AG08395 (cell line): Measurements from ENCODE around the gene CDK2AP2.
"Not testable (repeated sequence)": the region's sequence is repeated elsewhere in the genome, so short reads cannot be mapped to it uniquely, and the experiment has no call there.

Experiments
- DNase-seq: peaks from one replicate; pipeline ENCODE4 v3.0.0; 2012; ENCODE audit warnings: mixed read lengths, low spot score

Gene CDK2AP2

GRCh38 chr11:67523556-67524479 is 15.9 kb upstream of the CDK2AP2 start:
- DNase-seq, result no peak

GRCh38 chr11:67522844-67523555 is 15.0 kb upstream of the CDK2AP2 start, which contains the start of gene CABP2:
TSS of gene CABP2 (minus strand) at chr11:67523446. CDS start at chr11:67523326, 120 bp downstream.
- DNase-seq, result no peak

DNA sequence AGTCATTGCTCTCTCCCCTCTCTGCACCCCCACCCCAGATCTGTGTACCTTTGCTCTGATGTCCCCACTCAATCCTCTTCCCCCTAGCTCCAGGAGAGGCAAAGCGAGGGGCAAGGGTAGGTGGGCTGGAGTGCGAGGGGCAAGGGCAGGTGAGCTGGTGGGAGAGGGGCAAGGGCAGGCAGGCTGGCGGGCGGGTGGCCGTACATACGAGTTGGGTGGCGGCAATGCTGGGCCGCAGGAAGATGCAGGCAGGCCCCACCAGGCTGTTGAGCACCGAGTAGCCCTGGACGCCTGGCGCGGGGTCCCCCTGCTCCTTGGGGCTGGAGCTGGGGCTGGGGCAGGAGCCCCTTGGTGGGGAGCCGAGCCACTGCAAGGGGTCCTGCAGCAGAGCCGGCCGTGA is 14.4 kb upstream of the CDK2AP2 start:
- DNase-seq, result no peak

DNA sequence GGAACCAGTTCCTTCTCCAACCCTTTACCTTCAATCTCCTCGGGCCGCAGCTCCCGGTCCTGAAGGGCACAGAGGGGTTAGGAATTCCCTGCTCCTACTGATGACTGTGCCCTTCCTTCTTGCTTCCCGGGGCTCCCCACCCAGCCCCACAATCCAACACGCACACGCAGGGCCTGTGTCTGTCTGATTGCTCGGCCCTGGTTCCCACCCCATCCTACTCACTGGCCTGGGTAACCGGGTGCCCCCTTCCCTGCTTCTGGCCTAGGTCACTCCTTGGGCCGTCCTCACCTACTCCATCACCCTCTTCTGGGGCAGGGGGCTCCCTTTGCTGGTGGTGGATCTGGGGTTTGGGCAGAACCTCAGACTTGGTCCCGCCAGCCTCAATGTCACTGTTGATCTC is 14.0 kb upstream of the CDK2AP2 start:
- DNase-seq, result no peak

- no peak for DNase-seq
These were observed 13.2 kb upstream of the CDK2AP2 start for GRCh38 chr11:67520856-67521824.

DNA sequence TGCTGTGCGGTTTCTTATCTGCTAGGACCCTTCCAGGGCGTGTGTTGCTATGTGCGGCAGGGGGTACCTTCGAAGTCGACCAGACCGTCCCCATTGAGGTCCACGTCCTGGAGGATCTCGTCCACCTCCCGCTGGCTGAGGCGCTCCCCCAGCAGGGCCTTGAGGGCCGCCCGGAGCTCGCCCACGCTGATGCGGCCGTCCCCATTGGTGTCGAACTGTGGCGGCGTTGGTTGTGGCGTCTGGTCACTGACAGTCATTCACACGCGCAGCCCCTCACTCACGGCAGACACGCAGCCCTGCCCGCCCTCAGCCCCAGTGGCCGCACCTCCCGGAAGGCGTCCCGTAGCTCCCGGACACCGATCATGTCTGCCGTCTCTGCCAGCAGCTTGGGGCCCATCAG is 11.8 kb upstream of the CDK2AP2 start:
- no peak for DNase-seq

DNA sequence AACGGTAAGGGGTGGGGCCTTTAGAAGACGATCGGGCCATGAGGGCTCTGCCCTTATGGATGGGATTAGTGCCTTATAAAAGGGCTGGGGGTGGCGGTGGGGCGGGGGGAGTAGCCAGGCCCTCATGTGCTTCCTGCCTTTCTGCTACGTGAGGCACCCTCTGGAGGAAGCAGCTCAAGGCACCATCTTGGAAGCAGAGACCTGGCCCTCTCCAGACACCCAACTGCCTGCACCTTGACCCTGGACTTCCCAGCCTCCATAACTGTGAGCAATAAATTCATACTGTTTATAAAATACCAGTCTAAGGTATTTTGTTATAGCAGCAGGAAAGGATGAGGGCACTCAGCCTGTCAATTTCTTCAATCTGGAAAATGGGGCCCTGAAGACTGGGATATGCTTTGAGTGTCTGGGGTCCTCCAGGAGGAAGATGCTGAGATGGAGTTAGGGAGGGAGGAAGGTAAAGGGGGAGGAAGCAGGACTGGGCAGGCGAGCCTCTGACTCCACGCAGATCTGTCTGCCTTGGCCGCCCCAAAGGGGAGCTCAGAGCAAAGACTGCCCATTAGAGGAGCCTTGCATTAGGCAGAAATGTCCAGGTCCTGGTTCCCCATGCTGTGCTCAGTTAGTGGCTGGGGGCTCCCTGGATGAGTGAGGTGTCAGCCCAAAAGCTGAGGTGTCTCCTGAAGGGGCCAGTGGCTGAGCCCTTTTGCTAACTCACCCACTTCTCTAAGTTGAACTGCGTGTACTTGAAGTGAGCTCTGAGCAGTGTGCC is 10.0 kb upstream of the CDK2AP2 start:
- no peak for DNase-seq

GRCh38 chr11:67516806-67517205 is 8.8 kb upstream of the CDK2AP2 start:
- no peak for DNase-seq

DNA sequence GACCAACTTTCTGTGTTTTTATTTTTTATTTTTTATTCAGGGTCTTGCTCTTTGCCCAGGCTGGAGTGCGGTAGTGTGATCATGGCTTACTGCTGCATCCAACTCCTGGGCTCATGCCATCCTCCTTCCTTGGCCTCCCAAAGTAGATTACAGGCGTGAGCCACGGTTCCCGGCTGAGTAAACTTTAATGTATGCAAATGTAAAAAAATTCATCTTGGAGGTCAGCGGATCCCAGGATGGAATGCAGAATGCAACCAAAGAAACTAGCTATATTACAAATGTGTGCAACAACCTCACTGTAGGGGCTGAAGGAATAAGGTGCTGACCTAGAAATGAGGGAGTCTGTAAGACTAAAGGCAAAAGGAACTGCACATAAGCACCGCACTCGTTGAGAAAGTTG is 6.2 kb upstream of the CDK2AP2 start:
- no peak for DNase-seq

DNA sequence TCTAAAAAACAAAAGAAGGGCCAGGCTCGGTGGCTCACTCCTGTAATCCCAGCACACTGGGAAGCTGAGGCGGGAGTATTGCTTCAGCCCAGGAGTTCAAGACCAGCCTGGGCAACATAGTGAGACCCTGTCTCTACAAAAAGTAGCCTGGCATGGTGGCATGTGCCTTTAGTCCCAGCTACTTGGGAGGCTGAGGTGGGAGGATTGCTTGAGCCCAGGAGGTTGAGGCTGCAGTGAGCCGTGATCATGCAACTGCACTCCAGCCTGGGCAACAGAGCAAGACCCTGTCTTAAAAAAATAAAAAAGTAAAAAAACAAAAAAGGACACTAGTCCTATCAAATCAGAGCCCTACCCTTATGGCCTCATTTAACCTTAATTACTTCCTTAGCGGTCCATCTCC is 3.6 kb upstream of the CDK2AP2 start:
- DNase-seq, result not testable (repeated sequence)

DNA sequence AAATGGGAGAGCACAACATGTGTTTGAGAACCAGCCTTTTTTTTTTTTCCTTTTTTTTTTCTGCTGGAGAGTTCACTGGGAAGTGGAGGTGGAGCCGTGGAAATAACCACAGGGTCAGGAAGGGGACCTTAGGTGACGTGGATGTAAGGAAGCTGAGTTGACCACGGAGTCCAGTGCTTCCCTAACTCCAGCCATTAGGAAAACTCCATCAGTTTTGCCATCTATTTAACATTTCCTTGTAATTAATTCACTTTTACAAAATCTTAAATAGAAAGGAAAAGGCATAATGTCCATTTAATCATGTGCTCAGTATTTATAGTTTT is 2.0 kb upstream of the CDK2AP2 start:
- DNase-seq, result no peak

GRCh38 chr11:67508486-67509121 is 642 bp upstream of the CDK2AP2 start:
- peak; percentile 100 for DNase-seq

GRCh38 chr11:67507242-67507863 is 609 bp downstream of the CDK2AP2 start:
- DNase-seq, result peak; percentile 32

- DNase-seq, result no peak
These were observed 1.4 kb downstream of the CDK2AP2 start for GRCh38 chr11:67506426-67507051.

- DNase-seq, result peak; percentile 94
These were observed 2.2 kb downstream of the CDK2AP2 start for GRCh38 chr11:67505605-67506396.

- peak; percentile 48 for DNase-seq
These were observed 2.9 kb downstream of the CDK2AP2 start, which contains the start of gene PITPNM1 for GRCh38 chr11:67504950-67505581. TSS of gene PITPNM1 (minus strand) at chr11:67505363. CDS start at chr11:67504180, 1,183 bp downstream.

DNA sequence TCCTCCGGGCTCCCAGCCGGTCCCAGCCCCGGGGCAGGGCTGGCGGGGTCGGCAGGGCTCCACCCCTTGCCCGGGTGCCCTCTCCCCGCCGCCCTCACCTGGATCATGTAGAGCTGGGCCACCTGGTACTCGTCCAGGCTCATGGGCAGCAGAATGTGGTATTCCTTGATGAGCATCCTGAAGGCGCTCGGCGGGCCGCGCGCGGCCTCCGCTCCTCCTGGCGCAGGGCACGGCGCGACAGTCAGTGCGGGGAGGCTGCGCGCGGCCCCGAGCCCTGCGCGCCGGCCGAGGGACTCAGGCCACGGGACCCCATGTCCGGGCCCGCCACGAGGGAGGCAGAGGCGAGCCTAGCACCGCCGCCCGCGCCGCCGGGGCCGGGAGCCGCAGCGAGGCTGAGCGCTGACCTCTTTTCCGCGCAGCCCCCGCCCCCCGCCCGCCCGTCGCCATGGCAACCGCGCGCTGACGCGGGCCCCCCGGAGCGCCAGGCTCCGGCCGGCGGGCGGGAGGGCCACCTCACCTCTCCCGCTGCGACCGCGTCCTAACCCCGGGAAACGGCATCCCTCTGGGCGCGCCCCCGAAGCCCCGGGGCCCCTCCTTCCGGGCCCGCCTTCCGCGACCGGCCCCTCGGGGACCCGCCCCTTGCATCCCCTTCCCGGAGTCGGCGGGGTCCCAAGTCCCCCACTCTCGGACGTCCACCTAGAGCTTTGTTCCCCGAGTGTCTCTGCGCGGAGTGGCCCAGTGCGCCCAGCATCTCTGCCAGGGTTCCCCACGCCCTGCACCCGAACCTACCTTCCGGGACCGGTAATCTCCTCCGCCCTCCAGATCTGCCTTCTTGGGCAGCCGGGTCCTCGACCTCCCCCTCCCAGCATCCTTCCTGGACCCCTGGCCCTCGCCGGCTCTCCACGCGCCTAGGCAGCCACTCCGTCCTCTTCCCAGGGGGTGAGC is 3.7 kb downstream of the CDK2AP2 start:
- DNase-seq, result peak; percentile 38
